ENCODE data around the gene MOSMO. TPM values are rescaled to one million over a fixed set of nuclear protein-coding genes. Genes with fewer than 3 reads are reported as not detected.

MOSMO gene
- total RNA-seq, 1 experiment from 2014 or later = 27.6 TPM

DNA sequence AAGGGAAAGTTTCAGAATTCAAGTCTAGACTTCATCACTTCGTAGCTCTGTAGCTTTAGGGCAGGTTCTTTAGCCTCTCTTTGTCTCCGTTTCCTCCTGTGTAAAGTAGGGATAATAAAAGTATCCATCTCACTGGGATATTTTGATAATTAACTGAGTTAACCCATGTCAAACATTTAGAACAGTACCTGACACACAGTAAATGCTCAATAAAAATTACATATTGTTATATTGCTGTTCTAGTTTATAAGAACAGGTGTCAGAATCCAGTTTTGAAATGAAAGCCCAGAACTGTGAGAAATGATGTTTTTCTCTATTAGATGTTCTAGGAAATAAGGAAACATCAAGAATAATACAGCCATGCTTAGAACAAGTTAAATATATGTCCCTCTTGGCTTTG is 4.3 kb downstream of the MOSMO start:
- no TSS peak for BruUV-seq (replicated peaks)
- Histone ChIP-seq H2AFZ (ENCODE audit: low read depth, low read length, poor library complexity, severe bottlenecking) (no peak overlapping the region), H3K4me1 (ENCODE audit: control insufficient read depth in 1 of 2, insufficient read depth in 2 of 2, low read length in 2 of 2) (peaks cover 20 to 59% of the 10 kb centered on the region in 2 experiments; a peak in 3 of 4 replicates), H3K27me3 (ENCODE audit: insufficient read depth, low read length) (no peaks in the 10 kb centered on the region), H3K9ac (ENCODE audit: low read length) (no peak overlapping the region), H3K27ac (ENCODE audit: low read depth, low read length) (no peak overlapping the region), H3K36me3 (ENCODE audit: control insufficient read depth in 1 of 2, insufficient read depth in 2 of 2, low read length in 2 of 2) (no peaks in the 10 kb centered on the region), H3K9me2 (ENCODE audit: insufficient read depth) (no peaks in the 10 kb centered on the region), H4K20me1 (ENCODE audit: insufficient read depth) (no peaks in the 10 kb centered on the region), H3K4me2 (ENCODE audit: low read length) (no peak overlapping the region), H3K79me2 (ENCODE audit: insufficient read depth, low read length) (peaks cover 96% of the 10 kb centered on the region), H3K4me3 (replicated peaks in 1 of 2; ENCODE audit: low read depth in 1 of 2, low read length in 2 of 2) (no peak overlapping the region), H3K9me3 (ENCODE audit: control insufficient read depth in 1 of 2, insufficient read depth in 1 of 2, low read depth in 1 of 2, low read length in 2 of 2) (no peaks in the 10 kb centered on the region)
- DNase-seq (ENCODE audit: low read depth, low spot score) = no peak
- intact Hi-C loops (cut with micrococcal nuclease) = no loop called here
- POLR2A ChIA-PET = interaction anchor here (1.5 kb wide), 1 partner anchor 14 kb away, joined by 4 read pairs; no protein-coding TSS in a partner anchor
- no peak for ATAC-seq
- CTCF ChIA-PET = interaction anchor here (0.8 to 7.6 kb wide), 2 partner anchors 10 to 66 kb away, joined by 3 to 57 read pairs; no protein-coding TSS in a partner anchor
- TF ChIP-seq, protein P1, sequence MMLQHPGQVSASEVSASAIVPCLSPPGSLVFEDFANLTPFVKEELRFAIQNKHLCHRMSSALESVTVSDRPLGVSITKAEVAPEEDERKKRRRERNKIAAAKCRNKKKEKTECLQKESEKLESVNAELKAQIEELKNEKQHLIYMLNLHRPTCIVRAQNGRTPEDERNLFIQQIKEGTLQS (IDR thresholded peaks at IDR 0.05) = no peak
- TF ChIP-seq FOSL1 (IDR thresholded peaks at IDR 0.05; ENCODE audit: low read depth) (no peak), TCF7L2 (IDR thresholded peaks at IDR 0.05; ENCODE audit: borderline replicate concordance, extremely low read depth, insufficient read depth, insufficient read length) (no peak), EGR1 (IDR thresholded peaks at IDR 0.05; ENCODE audit: low read depth) (no peak), ZNF274 (IDR thresholded peaks at IDR 0.05; ENCODE audit: low read depth, low read length) (no peak), CTCF (IDR thresholded peaks at IDR 0.05 in 2 of 3, conservative IDR thresholded peaks at IDR 0.05 in 1 of 3; ENCODE audit: borderline replicate concordance in 1 of 3, insufficient read depth in 1 of 3, low read depth in 2 of 3, low read length in 2 of 3) (no peak), RAD21 (IDR thresholded peaks at IDR 0.05; ENCODE audit: low read depth) (no peak), EZH2phosphoT487 (IDR thresholded peaks at IDR 0.05; ENCODE audit: borderline replicate concordance) (no peak), JUND (IDR thresholded peaks at IDR 0.05) (no peak), SP1 (IDR thresholded peaks at IDR 0.05; ENCODE audit: low read depth) (no peak), EZH2 (IDR thresholded peaks at IDR 0.05) (no peak)
- RAD21 ChIA-PET (ENCODE audit: low non-redundant PET in 1 of 2, low total read pairs in 2 of 2, uncharacterized antibody in 2 of 2, unreplicated experiment in 2 of 2) = no interaction called here
